ENCODE measurements around the gene SLC44A5. TPM values are rescaled to one million over a fixed set of nuclear protein-coding genes. Genes with fewer than 3 reads are reported as not detected.

Gene SLC44A5
- total and polyA plus RNA-seq, 10 donors = 0.28 to 4.0 (median 0.87) TPM

DNA sequence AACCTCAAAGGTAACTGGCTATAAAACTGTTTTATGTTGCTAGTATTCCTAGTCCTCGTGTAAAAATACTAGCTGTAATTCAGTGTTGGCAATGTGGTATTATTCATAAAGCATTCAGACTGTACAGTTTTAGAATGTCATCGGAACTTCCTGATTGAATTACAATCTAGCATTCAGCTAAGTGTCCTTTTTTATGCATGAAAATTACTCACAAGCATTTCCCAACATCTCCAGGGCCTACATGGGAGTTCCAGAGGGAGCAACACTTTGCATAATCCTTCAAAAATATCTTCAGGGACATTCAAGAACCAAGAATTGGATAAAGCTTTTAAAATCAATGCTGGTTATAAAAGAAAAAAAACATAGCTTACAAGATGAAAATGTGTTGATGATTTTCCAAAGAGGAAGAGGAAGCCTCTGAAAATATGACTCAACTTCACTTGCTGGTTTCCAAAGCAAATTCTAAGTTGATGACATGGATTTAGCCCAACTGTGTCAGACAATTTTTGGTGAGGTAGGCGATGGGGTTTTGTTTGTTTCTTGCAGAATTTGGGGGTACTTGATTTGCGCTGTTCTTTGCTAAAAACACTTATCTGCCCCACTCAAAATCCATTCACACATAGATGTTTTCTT is 137.8 kb downstream of the SLC44A5 start:
- WGBS, 5 donors = 51 to 77% (median 67%) methylated on average over 4 of the region's 4 CpGs
- H3K27me3 ChIP-seq (replicated peaks in 1 of 7) = no peaks in the 10 kb centered on the region
- intact Hi-C loops (cut with DNase I; ENCODE audit: low total_unique reads) = no loop called here
- H3K4me3 ChIP-seq = no peak overlapping the region
- H3K36me3 ChIP-seq = no peaks in the 10 kb centered on the region
- peaks cover 0 to 7% (median 0%) of the 10 kb centered on the region in 8 donors for H3K9me3 ChIP-seq
- no peak overlapping the region for H3K27ac ChIP-seq
- TF ChIP-seq POLR2A (IDR thresholded peaks at IDR 0.05) (no peak), POLR2AphosphoS5 (IDR thresholded peaks at IDR 0.05) (no peak), CTCF (IDR thresholded peaks at IDR 0.05 in 8 of 11, conservative IDR thresholded peaks at IDR 0.05 in 3 of 11) (no peak)
- H3K4me1 ChIP-seq = no peaks in the 10 kb centered on the region
- DNase-seq = no peak

- TF ChIP-seq CTCF (IDR thresholded peaks at IDR 0.05 in 8 of 11, conservative IDR thresholded peaks at IDR 0.05 in 3 of 11) (no peak), POLR2AphosphoS5 (IDR thresholded peaks at IDR 0.05) (no peak), POLR2A (IDR thresholded peaks at IDR 0.05) (no peak)
- Histone ChIP-seq H3K36me3 (no peaks in the 10 kb centered on the region), H3K4me3 (no peak overlapping the region), H3K4me1 (no peaks in the 10 kb centered on the region), H3K27ac (no peak overlapping the region), H3K27me3 (replicated peaks in 1 of 7) (no peaks in the 10 kb centered on the region), H3K9me3 (peaks cover 0 to 7% (median 0%) of the 10 kb centered on the region in 8 donors)
- WGBS, 5 donors = 83 to 88% (median 86%) methylated on average over 5 of the region's 5 CpGs
- no peak for DNase-seq
- intact Hi-C loops (cut with DNase I; ENCODE audit: low total_unique reads) = no loop called here
Observed at GRCh38 chr1:75472089-75472970, 138.6 kb downstream of the SLC44A5 start.

DNA sequence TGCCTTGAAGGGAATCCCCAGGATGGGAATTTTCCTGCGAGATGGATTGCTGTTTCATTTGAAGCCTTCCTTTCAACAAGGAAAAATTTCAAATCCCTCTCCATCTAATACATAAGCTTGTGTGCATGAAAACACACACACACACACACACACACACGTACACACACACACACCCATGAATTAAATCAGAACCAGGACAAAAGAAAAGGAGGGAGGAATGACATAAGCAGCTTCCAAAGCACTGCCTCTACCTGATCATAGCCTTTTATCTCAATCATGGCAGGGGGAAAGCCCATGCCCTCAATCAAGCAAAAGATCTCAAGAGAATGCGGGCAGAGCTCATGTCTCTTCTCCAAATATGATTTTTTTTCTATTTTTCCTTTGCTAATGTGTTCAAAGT is 139.7 kb downstream of the SLC44A5 start:
- Histone ChIP-seq H3K27me3 (replicated peaks in 1 of 7) (no peaks in the 10 kb centered on the region), H3K4me3 (no peak overlapping the region), H3K27ac (no peak overlapping the region), H3K4me1 (no peaks in the 10 kb centered on the region), H3K9me3 (peaks cover 0 to 6% (median 0%) of the 10 kb centered on the region in 8 donors), H3K36me3 (no peaks in the 10 kb centered on the region)
- no peak for TF ChIP-seq POLR2A (IDR thresholded peaks at IDR 0.05)
- no peak for TF ChIP-seq POLR2AphosphoS5 (IDR thresholded peaks at IDR 0.05)
- TF ChIP-seq CTCF (IDR thresholded peaks at IDR 0.05 in 8 of 11, conservative IDR thresholded peaks at IDR 0.05 in 3 of 11) = no peak
- no peak for DNase-seq
- WGBS, 5 donors = 58 to 81% (median 65%) methylated on average over 3 of the region's 3 CpGs
- intact Hi-C loops (cut with DNase I; ENCODE audit: low total_unique reads) = no loop called here

- WGBS, 5 donors = 71 to 81% (median 76%) methylated on average over 6 of the region's 6 CpGs
- Histone ChIP-seq H3K27me3 (replicated peaks in 1 of 7) (no peaks in the 10 kb centered on the region), H3K9me3 (peaks cover 0 to 5% (median 0%) of the 10 kb centered on the region in 8 donors), H3K27ac (no peak overlapping the region), H3K4me1 (no peaks in the 10 kb centered on the region), H3K4me3 (no peak overlapping the region), H3K36me3 (no peaks in the 10 kb centered on the region)
- no peak for DNase-seq
- intact Hi-C loops (cut with DNase I; ENCODE audit: low total_unique reads) = no loop called here
- TF ChIP-seq POLR2AphosphoS5 (IDR thresholded peaks at IDR 0.05) = no peak
- no peak for TF ChIP-seq POLR2A (IDR thresholded peaks at IDR 0.05)
- TF ChIP-seq CTCF (IDR thresholded peaks at IDR 0.05 in 8 of 11, conservative IDR thresholded peaks at IDR 0.05 in 3 of 11) = no peak
Observed at GRCh38 chr1:75470448-75470847, 140.5 kb downstream of the SLC44A5 start.

All from spleen (tissue), 11 donors.